Stimulated activated CD8-positive, alpha-beta memory T cell treated with anti-CD3 and anti-CD28 coated beads, Interleukin-15, amount 100 ng/mL, for 24 hours (primary cell): Measurements from ENCODE around the gene SLC16A1.

ENCODE experiments used
- DNase-seq: peaks from one replicate; pipeline ENCODE4 v3.0.0-alpha.2; 2020; ENCODE audit warnings: low read depth

Gene SLC16A1

DNA sequence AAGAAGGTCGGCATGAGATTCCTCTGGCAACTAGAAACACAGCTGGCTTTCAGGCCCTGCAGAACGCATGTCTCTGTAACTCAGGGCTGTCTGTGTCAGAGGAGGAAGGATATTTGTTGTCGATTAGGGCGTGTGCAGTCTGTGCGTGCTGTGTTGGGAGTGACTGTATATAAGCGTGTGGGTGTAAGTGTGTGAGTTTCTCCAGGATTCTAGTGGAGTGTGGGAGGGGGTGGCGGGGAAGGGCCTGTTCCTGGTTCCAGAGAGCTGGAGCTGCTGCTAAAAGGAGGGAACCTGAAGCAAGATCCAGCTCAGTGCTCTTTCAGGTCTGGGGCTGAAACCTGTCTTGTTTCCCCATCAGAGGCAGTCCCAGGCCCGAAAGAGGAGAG, 74.3 kb downstream of the SLC16A1 start:
- no peak for DNase-seq

DNA sequence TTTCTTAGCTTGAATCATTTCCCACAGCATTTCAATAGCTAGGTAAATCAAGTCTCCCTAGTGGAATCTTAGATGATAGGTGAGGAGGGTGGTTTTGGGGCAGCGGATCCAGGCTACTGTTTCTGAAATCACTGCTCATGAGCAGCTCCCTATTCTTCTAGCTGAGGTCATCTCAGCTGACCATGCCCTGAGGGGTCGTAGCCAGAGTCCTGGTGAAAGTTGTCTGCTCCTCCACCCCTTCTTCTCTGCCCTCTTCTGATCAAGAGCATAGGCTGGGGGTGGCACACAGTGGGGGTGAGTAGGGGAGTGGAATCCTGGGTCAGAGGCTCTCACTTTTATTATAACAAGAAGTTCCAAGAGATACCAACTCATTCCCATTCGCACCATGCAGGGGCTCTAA, 76.2 kb downstream of the SLC16A1 start:
- DNase-seq = no peak

DNA sequence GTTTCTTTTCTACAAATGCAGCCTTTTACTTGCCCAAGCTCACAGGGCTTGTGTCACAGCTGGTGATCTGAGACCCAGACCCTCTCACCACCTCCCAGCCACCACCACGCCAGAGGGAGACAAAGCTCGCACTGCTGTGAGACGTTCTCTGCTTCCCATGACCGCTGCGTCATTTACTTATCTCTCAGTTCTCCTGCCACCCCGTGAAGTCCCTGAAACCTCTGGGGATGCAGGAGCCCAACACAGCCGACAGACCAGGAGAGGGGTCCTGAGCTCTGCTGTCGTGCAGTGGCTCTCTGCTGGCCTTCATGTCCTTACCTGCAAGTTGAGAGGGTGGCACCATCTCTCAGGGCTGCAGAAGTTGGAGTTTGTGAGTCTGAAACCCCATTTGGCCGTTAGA, 77.7 kb downstream of the SLC16A1 start:
- DNase-seq = no peak

DNA sequence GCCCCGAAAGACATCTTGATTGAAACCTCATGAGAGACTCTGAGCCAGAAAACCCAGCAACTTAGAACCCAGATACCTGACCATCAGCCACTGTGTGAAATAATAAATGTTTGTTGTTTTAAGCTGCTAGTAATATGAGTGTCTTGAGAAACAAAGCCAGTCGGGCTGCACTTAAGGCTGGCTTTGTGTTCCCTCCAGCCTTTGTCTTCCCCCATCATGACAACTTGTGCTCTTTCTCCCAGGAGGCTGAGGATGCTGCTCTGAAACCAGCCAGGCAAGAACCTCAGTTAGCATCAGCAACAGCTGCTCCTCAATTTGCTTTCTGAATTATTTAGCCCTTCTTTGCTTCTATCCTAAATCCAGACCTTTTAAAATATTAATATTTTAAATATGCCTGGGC, 78.2 kb downstream of the SLC16A1 start:
- no peak for DNase-seq

DNA sequence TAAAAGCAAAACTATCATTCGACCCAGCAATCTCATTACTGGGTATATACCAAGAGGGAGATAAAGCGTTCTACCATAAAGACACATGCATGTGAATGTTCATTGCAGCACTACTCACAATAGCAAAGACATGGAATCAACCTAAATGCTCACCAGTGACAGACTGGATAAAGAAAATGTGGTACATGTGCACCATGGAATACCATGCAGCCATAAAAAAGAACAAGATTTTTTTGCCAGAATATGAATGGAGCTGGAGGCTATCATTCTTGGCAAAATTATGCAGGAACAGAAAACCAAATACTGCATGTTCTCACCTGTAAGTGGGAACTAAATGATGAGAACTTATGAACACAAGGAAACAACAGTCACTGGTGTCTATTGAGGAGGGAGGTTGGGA, 79.7 kb downstream of the SLC16A1 start:
- no peak for DNase-seq

DNA sequence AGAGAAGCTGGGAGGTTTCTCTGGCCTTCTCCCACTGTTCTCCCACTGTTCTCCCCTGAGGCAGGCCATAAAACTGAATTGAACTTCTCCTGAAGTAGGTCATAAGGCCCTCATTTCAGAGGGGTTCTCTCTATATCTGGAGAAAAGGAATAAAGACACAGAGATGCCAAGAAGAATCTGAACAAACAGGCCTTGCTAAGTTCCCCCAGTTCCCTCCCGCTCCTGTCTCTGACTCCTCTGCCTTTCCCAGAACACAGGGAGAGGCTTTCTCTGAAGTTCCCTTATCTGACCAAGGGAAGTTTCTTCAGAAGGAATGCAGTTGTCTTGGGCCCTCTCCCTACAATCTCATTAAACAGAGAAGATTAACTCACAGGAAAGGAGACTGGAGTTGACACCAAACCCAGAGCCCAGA, 83.4 kb downstream of the SLC16A1 start:
- no peak for DNase-seq

DNA sequence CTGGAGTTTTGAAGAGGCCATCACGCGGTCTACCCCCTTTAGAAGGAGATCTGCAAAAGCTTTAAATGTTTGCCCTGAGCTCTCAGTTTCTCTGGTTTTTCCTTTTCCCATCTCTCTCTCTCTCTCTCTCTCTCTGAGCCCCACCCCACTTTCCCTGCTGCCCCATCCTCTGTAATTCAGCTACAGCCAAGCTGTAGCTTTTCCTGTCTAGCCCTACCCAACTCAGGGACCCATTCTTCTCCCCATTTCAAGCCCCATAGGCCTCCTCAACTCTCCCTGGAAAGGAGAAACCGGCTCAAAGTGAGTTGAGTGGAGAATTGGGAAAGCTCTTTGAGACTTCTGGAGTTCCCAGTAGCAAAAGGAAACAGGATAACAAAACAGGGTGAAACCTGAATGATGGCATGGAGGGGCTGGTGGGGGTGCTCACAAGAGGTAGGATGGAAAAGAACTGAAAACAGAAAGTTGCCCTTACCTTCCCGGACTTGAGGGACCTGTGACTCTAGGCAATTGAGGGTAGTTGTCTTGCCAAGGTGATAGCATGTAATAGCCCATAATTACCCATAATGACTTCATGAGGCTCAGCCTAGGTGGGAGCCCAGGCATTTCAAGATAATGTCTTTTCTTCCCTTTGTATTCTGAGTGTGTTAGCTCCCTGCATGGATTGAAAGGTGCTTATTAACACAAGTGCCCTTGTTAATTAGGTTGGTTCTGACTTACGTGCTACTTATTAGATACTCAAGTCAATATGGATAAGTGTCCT, 84.9 kb downstream of the SLC16A1 start:
- DNase-seq = no peak

DNA sequence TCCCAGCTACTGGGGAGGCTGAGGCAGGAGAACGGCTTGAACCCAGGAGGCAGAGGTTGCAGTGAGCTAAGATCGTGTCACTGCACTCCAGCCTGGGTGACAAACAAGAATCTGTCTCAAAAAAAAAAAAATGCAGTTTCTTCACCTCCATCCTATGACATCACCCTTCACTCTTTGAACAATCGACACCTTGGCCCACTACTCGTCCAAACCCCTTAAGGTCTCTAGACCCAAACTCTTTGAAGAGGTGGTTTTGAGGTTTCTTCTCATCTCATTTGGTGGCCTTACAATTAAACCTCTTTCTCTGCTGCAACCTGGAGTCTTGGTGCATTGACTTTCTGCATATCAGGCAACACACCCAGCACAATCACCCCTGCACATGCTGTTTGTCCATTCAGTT, 86.1 kb downstream of the SLC16A1 start:
- DNase-seq = no peak

DNA sequence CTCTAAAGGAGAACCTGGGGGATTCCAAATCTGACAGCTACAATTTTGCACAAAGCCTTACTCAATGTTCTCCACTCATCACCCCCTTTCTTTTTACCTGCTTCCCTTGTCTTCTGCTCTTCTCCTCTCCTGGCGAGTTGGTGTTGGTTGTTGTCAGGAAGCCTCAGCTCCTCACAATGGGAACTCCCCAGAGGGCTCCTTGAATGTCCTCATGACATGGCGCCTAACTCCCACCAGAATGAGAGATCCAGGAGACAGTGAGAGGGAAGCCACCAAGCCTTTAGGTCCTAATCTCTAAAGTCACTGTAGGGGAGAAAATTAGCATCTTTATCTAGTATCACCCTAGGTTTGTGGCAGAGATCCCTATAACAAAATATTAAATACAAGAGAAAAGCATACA, 87.8 kb downstream of the SLC16A1 start:
- no peak for DNase-seq

DNA sequence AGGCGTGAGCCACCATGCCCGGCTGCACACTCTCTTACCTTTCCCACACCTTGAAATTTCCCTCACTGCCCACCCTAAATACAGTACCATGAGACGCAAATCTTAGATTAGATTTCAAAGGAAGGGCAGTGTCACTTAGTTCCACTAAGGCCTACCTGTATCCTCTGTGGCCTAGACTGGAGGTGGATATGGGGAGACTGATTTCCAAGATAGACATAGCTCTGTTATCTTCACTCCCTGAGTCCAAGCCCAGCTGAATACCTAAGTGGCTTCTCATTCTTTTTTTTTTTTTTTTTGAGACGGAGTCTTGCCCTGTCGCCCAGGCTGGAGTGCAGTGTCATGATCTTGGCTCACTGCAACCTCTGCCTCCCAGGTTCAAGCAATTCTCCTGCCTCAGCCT, 89.0 kb downstream of the SLC16A1 start:
- no peak for DNase-seq

DNA sequence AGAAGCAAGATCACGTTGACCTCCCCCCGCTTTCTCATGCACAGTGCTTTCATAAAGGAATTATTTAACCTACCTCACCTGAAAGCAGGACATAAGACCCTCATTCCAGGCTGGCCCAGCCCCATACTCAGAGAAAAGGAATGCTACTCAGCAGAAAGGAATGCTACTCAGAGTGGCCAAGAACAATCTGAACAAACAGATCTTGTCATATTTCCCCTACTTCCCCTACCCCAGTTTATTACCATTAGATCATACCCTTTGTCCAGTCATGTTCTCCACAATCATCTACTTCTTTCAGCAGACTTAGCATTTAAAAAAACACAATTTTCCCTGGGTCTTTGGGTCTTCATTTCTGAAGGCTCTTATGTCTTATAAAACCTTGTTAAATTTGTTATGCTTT, 89.8 kb downstream of the SLC16A1 start:
- no peak for DNase-seq

DNA sequence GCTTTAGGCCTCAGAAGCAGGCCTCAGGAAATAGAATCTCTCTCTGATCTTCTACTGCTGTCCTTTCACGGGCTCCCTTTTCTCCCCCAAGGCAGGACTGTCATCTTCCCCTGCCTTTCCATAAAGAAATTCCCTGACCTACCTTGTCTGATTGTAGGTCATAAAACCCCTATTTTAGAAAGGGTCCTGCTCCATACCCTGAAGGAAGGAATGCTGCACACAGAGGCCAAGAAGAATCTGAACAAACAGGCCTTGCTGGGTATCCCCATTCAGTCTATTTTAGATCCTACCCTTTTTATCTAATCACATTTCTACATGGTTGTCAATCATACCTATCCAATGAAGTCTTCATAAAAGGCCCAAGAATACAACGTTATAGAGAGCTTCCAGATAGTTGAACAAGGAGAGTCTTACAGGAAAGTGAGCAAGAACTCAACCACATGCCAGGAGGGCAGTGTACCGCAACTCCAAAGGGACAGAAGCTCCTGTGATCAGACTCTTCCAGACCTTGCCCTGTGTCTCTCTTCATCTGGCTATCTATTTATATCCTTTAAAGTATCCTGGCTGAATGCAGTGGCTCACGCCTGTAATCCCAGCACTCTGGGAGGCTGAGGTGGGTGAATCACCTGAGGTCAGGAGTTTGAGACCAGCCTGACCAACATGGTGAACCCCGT, 93.1 kb downstream of the SLC16A1 start:
- DNase-seq = no peak
